Rectal smooth muscle tissue (tissue), 1 donor: ENCODE measurements around the gene CCR5AS.
A peak's percentile ranks its signal among the peaks of the same experiment; 100 is the strongest.

ENCODE experiments used
- H3K27ac ChIP-seq: one replicate; pipeline ENCODE4 v1.7.0; 2013; ENCODE audit warnings: low read depth, low read length, inconsistent platforms
- H3K27me3 ChIP-seq: one replicate; pipeline ENCODE4 v1.7.0; 2013; ENCODE audit warnings: low read length; ENCODE audit not compliant: control insufficient read depth, insufficient read depth
- H3K36me3 ChIP-seq: one replicate; pipeline ENCODE4 v1.7.0; 2013; ENCODE audit warnings: low read length; ENCODE audit not compliant: control insufficient read depth, insufficient read depth
- H3K4me1 ChIP-seq: one replicate; pipeline ENCODE4 v1.7.0; 2013; ENCODE audit warnings: low read length; ENCODE audit not compliant: control insufficient read depth, insufficient read depth
- H3K4me3 ChIP-seq: one replicate; pipeline ENCODE4 v1.7.0; 2013; ENCODE audit warnings: low read length
- H3K9ac ChIP-seq: one replicate; pipeline ENCODE4 v1.7.0; 2013; ENCODE audit warnings: low read length

Gene CCR5AS

GRCh38 chr3:46406788-46407611 is at the start of gene CCR5AS, which contains the start of gene CCRL2:
CCR5AS (minus strand) TSS chr3:46407066.
CCRL2 (plus strand) TSS chr3:46407259; CDS start chr3:46408080, 821 bp downstream.
- Histone ChIP-seq H3K4me3 (peak within 1 kb of the TSS; percentile 59), H3K9ac (peak within 1 kb of the TSS; percentile 19), H3K36me3 (no peaks in the 10 kb centered on the region), H3K4me1 (no peaks in the 10 kb centered on the region), H3K27me3 (no peaks in the 10 kb centered on the region), H3K27ac (peak within 1 kb of the TSS; percentile 47)

GRCh38 chr3:46456118-46456517 is 49.3 kb upstream of the CCR5AS start:
- H3K4me3 ChIP-seq: no peak overlapping the region
- H3K27me3 ChIP-seq: no peaks in the 10 kb centered on the region
- no peak overlapping the region for H3K27ac ChIP-seq
- H3K9ac ChIP-seq: no peak overlapping the region
- H3K36me3 ChIP-seq: no peaks in the 10 kb centered on the region
- H3K4me1 ChIP-seq: no peaks in the 10 kb centered on the region

- Histone ChIP-seq H3K4me3 (no peak overlapping the region), H3K9ac (no peak overlapping the region), H3K27ac (no peak overlapping the region), H3K36me3 (no peaks in the 10 kb centered on the region), H3K27me3 (no peaks in the 10 kb centered on the region), H3K4me1 (no peaks in the 10 kb centered on the region)
These were observed 48.6 kb upstream of the CCR5AS start for GRCh38 chr3:46455231-46456115.

- Histone ChIP-seq H3K9ac (no peak overlapping the region), H3K4me3 (no peak overlapping the region), H3K27me3 (no peaks in the 10 kb centered on the region), H3K27ac (no peak overlapping the region), H3K36me3 (no peaks in the 10 kb centered on the region), H3K4me1 (no peaks in the 10 kb centered on the region)
These were observed 47.7 kb upstream of the CCR5AS start for GRCh38 chr3:46454606-46455005.

- no peak overlapping the region for H3K27ac ChIP-seq
- no peaks in the 10 kb centered on the region for H3K27me3 ChIP-seq
These were observed 47.3 kb upstream of the CCR5AS start for GRCh38 chr3:46454209-46454595.

GRCh38 chr3:46453526-46454208 is 46.8 kb upstream of the CCR5AS start:
- Histone ChIP-seq H3K36me3 (no peaks in the 10 kb centered on the region), H3K4me3 (no peak overlapping the region)

More at GRCh38 chr3:46454209-46454595, 47.3 kb upstream of the CCR5AS start:
- H3K36me3 ChIP-seq: no peaks in the 10 kb centered on the region
- H3K4me3 ChIP-seq: no peak overlapping the region
- H3K4me1 ChIP-seq: no peaks in the 10 kb centered on the region
- H3K9ac ChIP-seq: no peak overlapping the region

GRCh38 chr3:46449755-46450552 is 43.1 kb upstream of the CCR5AS start:
- H3K4me1 ChIP-seq: no peaks in the 10 kb centered on the region
- H3K27me3 ChIP-seq: no peaks in the 10 kb centered on the region
- H3K36me3 ChIP-seq: no peaks in the 10 kb centered on the region
- no peak overlapping the region for H3K4me3 ChIP-seq
- H3K9ac ChIP-seq: no peak overlapping the region
- no peak overlapping the region for H3K27ac ChIP-seq

More at GRCh38 chr3:46453526-46454208, 46.8 kb upstream of the CCR5AS start:
- Histone ChIP-seq H3K4me1 (no peaks in the 10 kb centered on the region), H3K27ac (no peak overlapping the region), H3K9ac (no peak overlapping the region), H3K27me3 (no peaks in the 10 kb centered on the region)

GRCh38 chr3:46448721-46449120 is 41.9 kb upstream of the CCR5AS start:
- H3K27ac ChIP-seq: no peak overlapping the region
- H3K4me3 ChIP-seq: no peak overlapping the region
- H3K36me3 ChIP-seq: no peaks in the 10 kb centered on the region
- H3K27me3 ChIP-seq: no peaks in the 10 kb centered on the region
- no peak overlapping the region for H3K9ac ChIP-seq
- H3K4me1 ChIP-seq: no peaks in the 10 kb centered on the region

- H3K27ac ChIP-seq: no peak overlapping the region
- no peaks in the 10 kb centered on the region for H3K4me1 ChIP-seq
- no peak overlapping the region for H3K9ac ChIP-seq
- H3K36me3 ChIP-seq: no peaks in the 10 kb centered on the region
- no peak overlapping the region for H3K4me3 ChIP-seq
- H3K27me3 ChIP-seq: no peaks in the 10 kb centered on the region
These were observed 40.5 kb upstream of the CCR5AS start for GRCh38 chr3:46447228-46447985.

GRCh38 chr3:46442576-46443530 is 36.0 kb upstream of the CCR5AS start:
- H3K9ac ChIP-seq: no peak overlapping the region
- H3K36me3 ChIP-seq: no peaks in the 10 kb centered on the region
- no peak overlapping the region for H3K27ac ChIP-seq
- no peaks in the 10 kb centered on the region for H3K4me1 ChIP-seq
- no peak overlapping the region for H3K4me3 ChIP-seq
- no peaks in the 10 kb centered on the region for H3K27me3 ChIP-seq
